Activated CD4-positive, alpha-beta memory T cell treated with anti-CD3 and anti-CD28 coated beads, Interleukin-2, amount 10 ng/mL, durations not matched to agents 7 days and 5 days (primary cell): ENCODE results near the gene CABP7. TPM values are rescaled to one million over a fixed set of nuclear protein-coding genes. Genes with fewer than 3 reads are reported as not detected.

ENCODE experiments used
- CTCF ChIA-PET: fragments of 350-600 bp; sonication (Branson Sonifier 250); formaldehyde crosslinking; loops from one replicate; lab custom pipeline; 2021; ENCODE audit warnings: antibody characterized with exemption, inconsistent platforms; lab: Charles Lee
- POLR2A ChIA-PET: fragments of 350-600 bp; sonication (Branson Sonifier 250); formaldehyde crosslinking; loops from one replicate; lab custom pipeline; 2021; ENCODE audit warnings: antibody characterized with exemption; lab: Charles Lee
- DNase-seq: peaks from one replicate; pipeline ENCODE4 v3.0.0-alpha.2; 2020
- H3K27ac Mint-ChIP-seq: one replicate; pipeline ENCODE4 v1.8.0; 2021; ENCODE audit warnings: mild to moderate bottlenecking, mixed read lengths
- H3K27me3 Mint-ChIP-seq: one replicate; pipeline ENCODE4 v1.8.0; 2021; ENCODE audit warnings: mixed read lengths
- H3K36me3 Mint-ChIP-seq: one replicate; pipeline ENCODE4 v1.8.0; 2021; ENCODE audit warnings: low read depth, mixed read lengths
- H3K4me1 Mint-ChIP-seq: one replicate; pipeline ENCODE4 v1.8.0; 2021; ENCODE audit warnings: mixed read lengths
- H3K4me3 Mint-ChIP-seq: one replicate; pipeline ENCODE4 v1.8.0; 2021; ENCODE audit warnings: mild to moderate bottlenecking, mixed read lengths
- H3K9me3 Mint-ChIP-seq: one replicate; pipeline ENCODE4 v1.8.0; 2021; ENCODE audit warnings: mixed read lengths
- total RNA-seq, 2 experiments: library from RNA; stranded (reverse); gene quantifications; one replicate each; pipeline ENCODE4 v1.2.3, GENCODE V29; 2021

CABP7 gene
- total RNA-seq, result under 1 TPM; 0.08 to 0.13 TPM

- no peaks in the 10 kb centered on the region for H3K36me3 Mint-ChIP-seq
- peaks cover 34% of the 10 kb centered on the region for H3K27me3 Mint-ChIP-seq
- CTCF ChIA-PET, result no interaction called here
- H3K27ac Mint-ChIP-seq, result no peak within 1 kb of the TSS
- no peaks in the 10 kb centered on the region for H3K9me3 Mint-ChIP-seq
- no peak for DNase-seq
- POLR2A ChIA-PET, result no interaction called here
- H3K4me1 Mint-ChIP-seq, result no peaks in the 10 kb centered on the region
- H3K4me3 Mint-ChIP-seq, result no peak within 1 kb of the TSS
Measured at GRCh38 chr22:29719899-29720645, at the start of gene CABP7. TSS of gene CABP7 (plus strand) at chr22:29720003. CDS start at chr22:29720425, 422 bp downstream.

GRCh38 chr22:29670626-29671025 lies 49.2 kb upstream of the CABP7 start:
- POLR2A ChIA-PET, result interaction anchor here (1.1 kb wide), 1 partner anchor 11 kb away, joined by 3 read pairs; no protein-coding TSS in a partner anchor
- Mint-ChIP-seq H3K27ac (no peak overlapping the region), H3K4me1 (no peaks in the 10 kb centered on the region), H3K36me3 (peaks cover 44% of the 10 kb centered on the region), H3K4me3 (no peak overlapping the region), H3K9me3 (no peaks in the 10 kb centered on the region), H3K27me3 (no peaks in the 10 kb centered on the region)
- no peak for DNase-seq
- CTCF ChIA-PET, result interaction anchor here (0.6 to 1.5 kb wide), 2 partner anchors 25 to 47 kb away, joined by 3 read pairs; no protein-coding TSS in a partner anchor

- Mint-ChIP-seq H3K9me3 (no peaks in the 10 kb centered on the region), H3K4me1 (no peaks in the 10 kb centered on the region), H3K4me3 (no peak overlapping the region), H3K36me3 (peaks cover 60% of the 10 kb centered on the region), H3K27me3 (no peaks in the 10 kb centered on the region), H3K27ac (no peak overlapping the region)
- DNase-seq, result no peak
- CTCF ChIA-PET, result no interaction called here
- POLR2A ChIA-PET, result no interaction called here
Measured at GRCh38 chr22:29673361-29674066, 46.3 kb upstream of the CABP7 start.

GRCh38 chr22:29674121-29674520 lies 45.7 kb upstream of the CABP7 start:
- ChIA-PET CTCF (interaction anchor here (0.6 kb wide), 1 partner anchor 95 kb away, joined by 4 read pairs; no protein-coding TSS in a partner anchor), POLR2A (no interaction called here)
- H3K36me3 Mint-ChIP-seq, result peaks cover 56% of the 10 kb centered on the region
- no peaks in the 10 kb centered on the region for H3K4me1 Mint-ChIP-seq
- H3K9me3 Mint-ChIP-seq, result no peaks in the 10 kb centered on the region
- H3K27me3 Mint-ChIP-seq, result no peaks in the 10 kb centered on the region
- H3K4me3 Mint-ChIP-seq, result no peak overlapping the region
- DNase-seq, result no peak
- H3K27ac Mint-ChIP-seq, result no peak overlapping the region

GRCh38 chr22:29679316-29679715 lies 40.5 kb upstream of the CABP7 start:
- POLR2A ChIA-PET, result interaction anchor here (1.6 kb wide), 1 partner anchor 15 kb away, joined by 4 read pairs; no protein-coding TSS in a partner anchor
- Mint-ChIP-seq H3K27me3 (no peaks in the 10 kb centered on the region), H3K36me3 (peaks cover 62% of the 10 kb centered on the region), H3K27ac (no peak overlapping the region), H3K4me3 (no peak overlapping the region), H3K9me3 (no peaks in the 10 kb centered on the region), H3K4me1 (no peaks in the 10 kb centered on the region)
- no peak for DNase-seq
- CTCF ChIA-PET, result no interaction called here

- H3K27ac Mint-ChIP-seq, result no peak overlapping the region
- no peaks in the 10 kb centered on the region for H3K9me3 Mint-ChIP-seq
- peaks cover 34% of the 10 kb centered on the region for H3K36me3 Mint-ChIP-seq
- H3K27me3 Mint-ChIP-seq, result no peaks in the 10 kb centered on the region
- DNase-seq, result no peak
- ChIA-PET POLR2A (no interaction called here), CTCF (interaction anchor here (1.0 kb wide), 1 partner anchor 18 kb away, joined by 3 read pairs; no protein-coding TSS in a partner anchor)
- no peaks in the 10 kb centered on the region for H3K4me1 Mint-ChIP-seq
- no peak overlapping the region for H3K4me3 Mint-ChIP-seq
Measured at GRCh38 chr22:29683536-29683935, 36.3 kb upstream of the CABP7 start.

GRCh38 chr22:29684244-29684643 lies 35.6 kb upstream of the CABP7 start:
- ChIA-PET POLR2A (no interaction called here), CTCF (interaction anchor here (1.0 to 1.1 kb wide), 2 partner anchors 10 to 17 kb away, joined by 3 read pairs; no protein-coding TSS in a partner anchor)
- Mint-ChIP-seq H3K4me3 (no peak overlapping the region), H3K4me1 (no peaks in the 10 kb centered on the region), H3K27ac (no peak overlapping the region), H3K36me3 (peaks cover 32% of the 10 kb centered on the region), H3K27me3 (no peaks in the 10 kb centered on the region), H3K9me3 (no peaks in the 10 kb centered on the region)
- no peak for DNase-seq

- Mint-ChIP-seq H3K4me3 (no peak overlapping the region), H3K9me3 (no peaks in the 10 kb centered on the region), H3K4me1 (peaks cover 2% of the 10 kb centered on the region), H3K36me3 (peaks cover 11% of the 10 kb centered on the region), H3K27ac (no peak overlapping the region), H3K27me3 (no peaks in the 10 kb centered on the region)
- no peak for DNase-seq
- ChIA-PET CTCF (interaction anchor here (0.6 to 2.7 kb wide), 12 partner anchors 10 to 1479 kb away, joined by 3 to 17 read pairs (median 4); no protein-coding TSS in a partner anchor), POLR2A (interaction anchor here (0.6 kb wide), 1 partner anchor 1178 kb away, joined by 4 read pairs; no protein-coding TSS in a partner anchor)
Measured at GRCh38 chr22:29689206-29689879, 30.5 kb upstream of the CABP7 start.

GRCh38 chr22:29689880-29690213 lies 30.0 kb upstream of the CABP7 start:
- POLR2A ChIA-PET, result no interaction called here
- Mint-ChIP-seq H3K36me3 (peaks cover 11% of the 10 kb centered on the region), H3K4me3 (no peak overlapping the region), H3K9me3 (no peaks in the 10 kb centered on the region), H3K27ac (no peak overlapping the region), H3K4me1 (peaks cover 2% of the 10 kb centered on the region), H3K27me3 (no peaks in the 10 kb centered on the region)
- DNase-seq, result peak; percentile 47
- CTCF ChIA-PET, result interaction anchor here (0.7 to 2.7 kb wide), 12 partner anchors 9 to 566 kb away, joined by 3 to 17 read pairs (median 4); no protein-coding TSS in a partner anchor

GRCh38 chr22:29690476-29690875 lies 29.3 kb upstream of the CABP7 start:
- DNase-seq, result no peak
- H3K4me3 Mint-ChIP-seq, result no peak overlapping the region
- no peak overlapping the region for H3K27ac Mint-ChIP-seq
- no peaks in the 10 kb centered on the region for H3K27me3 Mint-ChIP-seq
- ChIA-PET POLR2A (no interaction called here), CTCF (interaction anchor here (0.9 to 2.7 kb wide), 10 partner anchors 8 to 566 kb away, joined by 3 to 17 read pairs (median 3); no protein-coding TSS in a partner anchor)
- peaks cover 2% of the 10 kb centered on the region for H3K4me1 Mint-ChIP-seq
- H3K9me3 Mint-ChIP-seq, result no peaks in the 10 kb centered on the region
- peaks cover 11% of the 10 kb centered on the region for H3K36me3 Mint-ChIP-seq

GRCh38 chr22:29691636-29692326 lies 28.0 kb upstream of the CABP7 start:
- Mint-ChIP-seq H3K27me3 (no peaks in the 10 kb centered on the region), H3K4me3 (no peak overlapping the region), H3K9me3 (no peaks in the 10 kb centered on the region), H3K27ac (peak overlapping the region; percentile 19), H3K36me3 (peaks cover 13% of the 10 kb centered on the region), H3K4me1 (peaks cover 2% of the 10 kb centered on the region)
- POLR2A ChIA-PET, result no interaction called here
- CTCF ChIA-PET, result interaction anchor here (0.6 to 1.8 kb wide), 4 partner anchors 10 to 996 kb away, joined by 3 to 5 read pairs (median 3); no protein-coding TSS in a partner anchor
- no peak for DNase-seq

GRCh38 chr22:29692327-29692640 lies 27.5 kb upstream of the CABP7 start:
- CTCF ChIA-PET, result interaction anchor here (0.9 to 1.8 kb wide), 2 partner anchors 11 to 396 kb away, joined by 3 to 5 read pairs; no protein-coding TSS in a partner anchor
- H3K4me3 Mint-ChIP-seq, result no peak overlapping the region

More at GRCh38 chr22:29692327-29692640, 27.5 kb upstream of the CABP7 start:
- DNase-seq, result no peak
- POLR2A ChIA-PET, result no interaction called here
- peaks cover 10% of the 10 kb centered on the region for H3K36me3 Mint-ChIP-seq
- peak overlapping the region; percentile 19 for H3K27ac Mint-ChIP-seq
- H3K27me3 Mint-ChIP-seq, result no peaks in the 10 kb centered on the region
- peaks cover 2% of the 10 kb centered on the region for H3K4me1 Mint-ChIP-seq
- H3K9me3 Mint-ChIP-seq, result no peaks in the 10 kb centered on the region
